ENCODE measurements around the gene RFX7.

RFX7 gene

DNA sequence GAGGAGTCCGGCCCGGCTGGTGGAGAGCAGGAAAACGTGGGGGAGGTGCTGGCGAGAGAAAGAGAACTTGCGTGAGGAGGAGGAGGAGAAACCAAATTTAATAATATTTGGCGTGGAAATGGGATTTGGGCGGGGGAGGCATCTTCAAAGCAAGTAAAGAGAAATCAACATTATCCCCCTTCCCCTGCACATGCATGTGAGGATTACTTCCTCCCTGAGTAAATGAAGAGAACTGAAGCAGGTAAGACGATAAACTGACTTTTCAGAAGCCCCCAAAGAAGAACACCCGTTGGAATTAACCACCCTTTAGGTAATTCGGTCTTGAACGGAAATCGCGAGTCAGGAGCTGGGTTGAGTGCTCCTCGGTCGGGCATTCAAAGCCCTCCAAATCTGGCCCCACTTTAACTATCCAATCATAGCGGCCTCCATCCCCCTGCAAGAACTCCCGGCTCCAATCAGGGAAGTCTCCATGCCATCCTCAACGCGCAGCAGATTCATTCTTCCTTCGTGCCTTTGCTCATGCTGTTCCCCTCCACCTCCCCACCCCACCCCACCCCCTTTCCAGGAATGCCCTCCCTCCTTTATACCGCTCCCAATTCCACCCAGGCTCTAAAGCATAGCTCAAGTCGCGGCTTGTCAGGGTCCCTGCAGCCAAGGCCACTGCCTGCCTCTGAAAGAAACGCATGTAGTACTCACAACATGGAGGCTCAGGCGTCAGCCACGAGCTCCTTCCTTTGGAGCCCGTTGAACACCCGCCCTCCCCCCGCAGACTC is 545 bp upstream of the RFX7 start:
- DNase-seq: peak in 3 of 5 donors; percentile 5 to 30 (median 9)

- peak in 1 of 5 donors; percentile 6 for DNase-seq
Measured at GRCh38 chr15:56242576-56243162, 1.0 kb downstream of the RFX7 start.

DNA sequence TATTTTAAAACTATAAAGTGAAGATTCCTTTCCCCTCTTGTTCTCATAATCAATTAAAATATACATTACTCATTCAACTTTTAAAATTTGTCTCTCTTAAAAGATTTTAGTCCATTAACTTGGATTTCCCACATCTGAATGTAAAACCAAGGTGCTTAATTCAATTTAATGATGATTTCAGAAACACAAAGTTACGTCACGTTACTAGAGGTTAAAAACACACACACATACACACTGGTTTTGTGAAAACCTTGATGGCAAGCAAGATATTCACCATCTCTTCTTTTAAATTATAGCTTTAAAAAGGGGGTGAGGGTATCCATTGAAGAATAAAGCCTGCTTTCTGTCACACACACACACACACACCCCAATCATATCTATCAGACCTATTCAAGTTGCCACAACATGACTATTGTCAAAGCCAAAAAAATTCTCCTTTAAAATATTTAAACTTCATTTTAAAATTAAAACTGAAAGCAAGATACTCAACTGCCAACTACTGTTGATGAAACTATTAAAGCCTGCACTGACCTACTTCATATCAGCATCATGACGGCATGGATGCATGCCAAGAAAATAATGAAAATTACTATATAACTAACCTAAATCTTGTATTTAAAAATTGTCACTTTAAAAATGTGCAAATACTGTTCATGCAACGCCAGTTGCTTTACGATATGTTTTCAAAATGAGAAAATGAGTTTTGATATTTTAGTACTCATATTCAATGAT is 2.1 kb downstream of the RFX7 start:
- no peak for DNase-seq

- no peak for DNase-seq
Measured at GRCh38 chr15:56240390-56240789, 3.3 kb downstream of the RFX7 start.

GRCh38 chr15:56236197-56236596 is 7.5 kb downstream of the RFX7 start:
- no peak for DNase-seq

DNA sequence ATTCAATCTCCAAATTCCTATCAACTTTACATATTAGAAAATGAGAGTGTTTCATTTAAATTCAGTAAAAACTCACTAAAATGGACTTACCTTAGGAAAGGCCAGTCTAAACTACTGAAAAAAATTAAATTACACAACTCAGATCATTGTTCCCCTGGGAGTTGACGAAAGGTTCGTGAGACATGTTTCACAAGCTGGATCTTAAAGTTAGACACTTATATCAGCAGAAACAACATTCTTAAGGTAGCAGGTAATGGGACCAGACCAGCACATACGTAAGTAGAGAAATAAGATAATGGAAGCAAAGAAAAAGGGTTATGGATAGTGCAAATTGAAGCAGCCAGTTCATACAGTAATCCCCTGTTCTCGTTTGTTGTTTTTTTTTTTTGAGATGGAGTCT is 8.9 kb downstream of the RFX7 start:
- DNase-seq: no peak

DNA sequence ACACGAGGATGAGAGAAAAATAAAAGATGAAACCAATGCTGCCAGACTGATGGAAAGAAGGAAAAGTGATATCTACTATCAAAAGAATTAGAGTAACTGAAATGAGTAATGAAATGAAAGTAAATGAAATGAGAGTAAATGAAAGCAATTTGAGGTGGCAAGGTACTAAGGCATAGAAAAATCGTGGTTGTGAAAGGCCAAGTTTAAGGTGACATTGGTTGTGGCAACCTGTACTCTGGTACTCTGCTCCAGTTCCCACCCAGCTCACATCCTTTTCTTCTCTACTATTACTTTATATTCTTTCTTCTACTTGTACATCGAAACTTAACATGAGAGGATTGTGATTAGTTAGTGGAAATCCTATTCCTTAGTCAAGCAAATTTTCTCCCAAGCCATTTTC is 10.1 kb downstream of the RFX7 start:
- no peak for DNase-seq

DNA sequence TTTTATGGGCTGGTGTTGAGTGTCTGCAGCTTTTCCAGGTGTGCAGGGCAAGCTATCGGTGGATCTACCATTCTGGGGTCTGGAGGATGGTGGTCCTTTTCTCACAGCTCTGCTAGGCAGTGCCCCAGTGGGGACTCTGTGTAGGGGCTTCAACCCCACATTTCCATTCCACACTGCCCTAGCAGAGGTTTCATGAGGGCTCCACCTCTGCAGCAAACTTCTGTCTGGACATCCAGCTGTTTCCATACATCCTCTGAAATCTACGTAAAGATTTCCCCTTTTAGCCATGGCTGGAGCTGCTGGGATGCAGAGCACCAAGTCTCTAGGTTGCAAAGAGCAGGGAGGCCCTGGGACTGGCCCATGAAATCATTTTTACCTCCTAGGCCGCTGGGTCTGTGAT is 11.6 kb downstream of the RFX7 start:
- no peak for DNase-seq

- DNase-seq: no peak
Measured at GRCh38 chr15:56228854-56229253, 14.8 kb downstream of the RFX7 start.

GRCh38 chr15:56228352-56228751 is 15.3 kb downstream of the RFX7 start:
- DNase-seq: no peak

GRCh38 chr15:56227780-56228179 is 15.9 kb downstream of the RFX7 start:
- DNase-seq: no peak

DNA sequence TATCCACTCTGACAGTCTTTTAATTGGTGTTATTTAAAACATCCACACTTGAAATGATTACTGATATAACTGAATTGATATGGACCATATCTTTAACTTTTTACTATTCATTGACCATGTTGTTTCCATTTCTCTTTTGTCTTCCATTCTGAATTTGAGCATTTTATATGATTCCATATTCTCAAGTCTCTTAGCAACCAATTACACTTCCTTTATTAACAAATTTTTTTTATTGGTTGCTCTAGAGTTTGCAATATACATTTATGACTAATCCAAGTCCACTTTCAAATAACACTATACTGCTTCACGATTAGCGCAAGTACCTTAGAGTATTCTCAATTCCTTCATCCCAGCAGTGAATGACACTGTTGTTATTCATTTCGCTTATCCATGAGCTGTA is 16.4 kb downstream of the RFX7 start:
- no peak for DNase-seq

- DNase-seq: no peak
Measured at GRCh38 chr15:56225520-56225919, 18.2 kb downstream of the RFX7 start.

GRCh38 chr15:56222302-56222701 is 21.4 kb downstream of the RFX7 start:
- DNase-seq: no peak

- no peak for DNase-seq
Measured at GRCh38 chr15:56217341-56217740, 26.3 kb downstream of the RFX7 start.

DNA sequence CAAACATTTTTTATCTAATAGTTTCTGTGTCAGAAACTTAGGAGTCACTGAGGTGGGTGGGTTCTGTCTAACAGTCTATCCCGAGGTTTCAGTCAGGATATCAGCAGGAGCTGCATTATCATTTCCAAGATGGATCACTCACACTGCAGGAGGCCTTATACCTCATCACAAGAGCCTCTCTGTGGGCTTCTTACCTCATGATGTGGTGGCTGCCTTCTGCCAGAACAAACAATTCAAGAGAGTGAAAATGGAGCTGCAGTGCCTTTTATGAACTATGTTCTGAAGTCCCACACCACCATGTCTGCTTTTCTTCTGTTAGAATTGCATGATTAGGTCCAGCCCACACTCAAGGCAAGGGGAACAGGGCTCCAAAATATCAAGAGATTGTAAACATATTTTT is 27.9 kb downstream of the RFX7 start:
- no peak for DNase-seq

DNA sequence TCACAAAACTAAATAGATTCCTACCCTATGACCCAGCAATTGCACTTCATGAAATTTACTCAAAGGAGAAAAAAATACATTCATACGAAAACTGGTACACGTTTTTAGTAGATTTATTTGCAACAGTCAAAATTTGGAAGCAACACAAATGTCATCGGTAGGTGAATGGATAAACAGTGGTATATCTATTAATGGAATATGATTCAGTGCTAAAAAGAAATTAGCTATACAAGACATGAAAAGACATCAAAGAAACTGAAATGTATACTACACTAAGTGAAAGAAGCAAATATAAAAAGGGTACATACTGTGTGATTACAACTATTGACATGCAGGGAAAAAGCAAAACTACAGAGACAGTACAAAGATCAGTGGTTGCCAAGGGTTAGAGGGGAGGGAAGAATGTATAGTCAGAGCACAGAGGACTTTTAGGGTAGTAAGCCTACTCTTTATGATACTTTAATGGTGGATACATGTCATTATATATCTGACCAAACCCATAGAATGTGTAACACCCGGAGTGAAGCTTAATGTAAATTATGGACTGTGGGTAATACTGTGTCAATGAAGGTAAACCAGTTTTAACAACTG is 31.6 kb downstream of the RFX7 start:
- no peak for DNase-seq

GRCh38 chr15:56211064-56211463 is 32.6 kb downstream of the RFX7 start:
- DNase-seq: no peak

GRCh38 chr15:56208641-56209155 is 35.0 kb downstream of the RFX7 start:
- no peak for DNase-seq

GRCh38 chr15:56208185-56208584 is 35.5 kb downstream of the RFX7 start:
- DNase-seq: no peak

DNA sequence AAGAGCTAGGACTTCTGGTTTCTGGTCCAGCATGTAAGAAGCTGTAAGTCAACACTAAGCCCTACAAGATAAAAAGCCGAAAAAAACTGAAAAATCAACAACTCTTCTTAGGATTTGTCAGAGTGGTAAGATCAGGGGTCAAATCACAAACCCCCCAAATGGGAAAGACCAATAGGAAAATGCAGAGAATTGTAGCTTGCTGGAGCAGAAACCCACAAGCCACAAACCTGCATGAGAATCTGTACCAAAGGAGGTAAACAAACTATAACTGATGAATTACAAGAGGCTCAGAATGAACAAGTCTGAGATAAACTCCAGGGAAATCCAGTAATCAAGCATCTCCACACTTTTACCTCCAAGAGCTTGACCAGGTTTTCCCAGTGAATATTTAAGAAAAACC is 36.0 kb downstream of the RFX7 start:
- DNase-seq: no peak

GRCh38 chr15:56207092-56207491 is 36.6 kb downstream of the RFX7 start:
- DNase-seq: no peak
